B cell (primary cell): ENCODE data around the gene GLRA1. TPM values are rescaled to one million over a fixed set of nuclear protein-coding genes. Genes with fewer than 3 reads are reported as not detected.

Experiments
- ATAC-seq: fragments of 200-7000 bp; cut with Tn5 transposase; one replicate; pipeline ENCODE4 v1.10.0; 2021; ENCODE audit warnings: low read depth, mild to moderate bottlenecking, moderate number of reproducible peaks, moderate library complexity
- CTCF ChIA-PET: fragments of 350-600 bp; sonication (Branson Sonifier 250); formaldehyde crosslinking; loops from one replicate; lab custom pipeline; 2021; ENCODE audit warnings: antibody characterized with exemption, inconsistent platforms; lab: Charles Lee
- POLR2A ChIA-PET: fragments of 350-600 bp; sonication (Branson Sonifier 250); formaldehyde crosslinking; loops from one replicate; lab custom pipeline; 2021; ENCODE audit warnings: antibody characterized with exemption; lab: Charles Lee
- DNase-seq: peaks from one replicate; pipeline ENCODE4 v3.0.0; 2013
- H2AFZ ChIP-seq: 2 replicates; pipeline ENCODE4 v1.6.1; 2012; ENCODE audit warnings: mild to moderate bottlenecking, low read depth, low read length; ENCODE audit not compliant: insufficient read depth, poor library complexity, severe bottlenecking
- H3K27ac ChIP-seq, 2 donors: 1 replicate in 1 of 2; 2 replicates in 1 of 2; pipeline ENCODE4 v1.5.1; 2012 to 2013; ENCODE audit warnings: low read length in 2 of 2, mild to moderate bottlenecking in 2 of 2, moderate library complexity in 1 of 2
- H3K27me3 ChIP-seq, 4 experiments: fragments of 200-600 bp in 1 of 4; sonication (generic) in 1 of 4; replicated peaks in 1 of 4; 1 replicate in 2 of 4; 2 replicates in 2 of 4; pipeline versions ENCODE4 v1.6.1 to v1.7.0; 2013 to 2016; ENCODE audit warnings: low read length in 3 of 4, mild to moderate bottlenecking in 2 of 4, mixed read lengths in 1 of 4, moderate library complexity in 1 of 4; ENCODE audit not compliant: insufficient read depth in 4 of 4, control insufficient read depth in 3 of 4; ENCODE audit errors: control extremely low read depth in 1 of 4
- H3K36me3 ChIP-seq, 2 experiments: replicated peaks in 1 of 2; 1 replicate in 1 of 2; 2 replicates in 1 of 2; pipeline versions ENCODE4 v1.6.1 to v1.7.1; 2013; ENCODE audit warnings: low read length in 1 of 2; ENCODE audit not compliant: insufficient read depth in 2 of 2, control insufficient read depth in 1 of 2; ENCODE audit errors: control extremely low read depth in 1 of 2, extremely low read depth in 1 of 2
- H3K4me1 ChIP-seq, 2 donors: fragments of 200-600 bp in 1 of 2; sonication (generic) in 1 of 2; 1 replicate in 1 of 2; 2 replicates in 1 of 2; pipeline versions ENCODE4 v1.5.1 to v1.6.1; 2013 to 2017; ENCODE audit warnings: low read length in 2 of 2; ENCODE audit not compliant: control insufficient read depth in 2 of 2, insufficient read depth in 2 of 2
- H3K4me2 ChIP-seq: replicated peaks from 2 replicates; pipeline ENCODE3; 2012; ENCODE audit warnings: mild to moderate bottlenecking, low read depth, low read length; ENCODE audit not compliant: poor library complexity, severe bottlenecking
- H3K4me3 ChIP-seq, 5 experiments: fragments of 200-600 bp in 1 of 5; sonication (generic) in 1 of 5; 1 replicate in 3 of 5; 2 replicates in 2 of 5; pipeline versions ENCODE4 v1.5.1 to v1.7.0; 2011 to 2016; ENCODE audit warnings: low read length in 4 of 5, mild to moderate bottlenecking in 4 of 5, low read depth in 2 of 5, control low read depth in 1 of 5, moderate library complexity in 1 of 5; ENCODE audit not compliant: insufficient read depth in 1 of 5; ENCODE audit errors: control extremely low read depth in 1 of 5, extremely low read depth in 1 of 5
- H3K79me2 ChIP-seq: fragments of 200-600 bp; sonication (generic); one replicate; pipeline ENCODE4 v1.6.0; 2016; ENCODE audit warnings: low read length; ENCODE audit not compliant: control insufficient read depth, insufficient read depth
- H3K9ac ChIP-seq: fragments of 200-600 bp; sonication (generic); 2 replicates; pipeline ENCODE4 v1.6.1; 2017; ENCODE audit warnings: mild to moderate bottlenecking, low read length, moderate library complexity
- H3K9me3 ChIP-seq, 3 donors: one replicate each; pipeline versions ENCODE4 v1.6.1 to v1.7.1; 2013; ENCODE audit warnings: low read length in 2 of 3; ENCODE audit not compliant: control insufficient read depth in 2 of 3, insufficient read depth in 1 of 3; ENCODE audit errors: control extremely low read depth in 1 of 3
- H4K20me1 ChIP-seq: 2 replicates; pipeline ENCODE4 v1.6.0; 2012; ENCODE audit warnings: mild to moderate bottlenecking, low read length; ENCODE audit not compliant: insufficient read depth, control insufficient read depth, poor library complexity, severe bottlenecking
- H3K27ac Mint-ChIP-seq: one replicate; pipeline ENCODE4 v1.8.0; 2021; ENCODE audit warnings: mixed read lengths
- H3K27me3 Mint-ChIP-seq: one replicate; pipeline ENCODE4 v1.8.0; 2021; ENCODE audit warnings: mixed read lengths
- H3K4me1 Mint-ChIP-seq: one replicate; pipeline ENCODE4 v1.8.0; 2021; ENCODE audit warnings: mixed read lengths
- H3K4me3 Mint-ChIP-seq: one replicate; pipeline ENCODE4 v1.8.0; 2021; ENCODE audit warnings: mixed read lengths
- H3K9me3 Mint-ChIP-seq: one replicate; pipeline ENCODE4 v1.8.0; 2022; ENCODE audit warnings: mixed read lengths; ENCODE audit not compliant: insufficient read depth
- EZH2 ChIP-seq: IDR thresholded peaks from 2 replicates; pipeline ENCODE4 v1.6.1; 2012; ENCODE audit warnings: borderline replicate concordance, low read depth, mild to moderate bottlenecking, moderate library complexity, low read length; ENCODE audit not compliant: insufficient read depth, poor library complexity, severe bottlenecking
- WGBS: methylation state at CpG from one replicate; pipeline ENCODE4 v1.1.5; 2013; ENCODE audit warnings: missing lambda C conversion rate; ENCODE audit not compliant: insufficient coverage; 5-methylcytosine and 5-hydroxymethylcytosine counted together
- intact Hi-C: fragments of 100-400 bp; cut with micrococcal nuclease; formaldehyde crosslinking; loops from one replicate; pipeline ENCODE4 v1.10.0; 2022
- polyA plus RNA-seq: library from polyadenylated mRNA; depleted of rRNA; stranded (reverse); fragments of >200 nt; gene quantifications from 2 replicates; pipeline ENCODE4 v1.2.3, GENCODE V29; 2012
- total RNA-seq, 2 donors: library from RNA; stranded (reverse); fragments of 120-200 nt in 1 of 2; gene quantifications; 1 replicate in 1 of 2; 2 replicates in 1 of 2; pipeline versions ENCODE4 v1.2.3 to v1.2.4, GENCODE V29; 2013 to 2022
- TF ChIP-seq, protein P1 (sequence below): fragments of 200-600 bp; IDR thresholded peaks from one replicate; pipeline ENCODE4 v1.8.0; 2022; ENCODE audit warnings: antibody characterized with exemption, mild to moderate bottlenecking

Gene GLRA1
- total and polyA plus RNA-seq, 2 donors (not counting 1 experiment from before 2014, with no cell fraction given), result not detected

DNA sequence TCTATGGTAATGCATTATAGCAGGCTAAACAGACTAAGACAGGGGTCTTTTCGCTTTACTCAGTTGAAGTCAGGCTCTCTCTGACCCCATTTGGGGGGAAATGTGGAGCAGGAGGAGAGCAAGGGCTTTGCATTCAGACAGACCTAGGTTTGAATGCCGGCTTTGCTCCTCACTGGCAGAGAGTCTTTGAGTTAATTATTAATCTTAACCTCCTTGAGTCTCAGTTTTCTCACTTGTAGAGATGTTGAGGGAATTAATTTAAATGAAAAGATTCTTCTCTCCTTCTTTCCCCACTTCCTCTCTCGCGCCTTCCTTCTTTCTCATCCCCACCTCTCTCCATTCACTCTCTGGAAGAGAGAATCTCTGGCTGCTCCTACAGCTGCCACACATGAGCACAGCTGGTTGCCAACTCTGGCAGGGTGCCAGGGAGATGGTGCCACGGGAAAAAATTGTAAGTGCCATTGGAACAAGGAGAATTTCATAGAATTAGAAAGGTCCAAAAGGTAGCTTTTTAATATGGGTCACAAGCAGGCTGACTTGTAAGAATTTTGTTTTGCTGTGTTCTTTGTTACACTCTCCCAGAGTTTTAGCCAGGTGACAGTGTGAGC lies 25.2 kb upstream of the GLRA1 start:
- intact Hi-C loops, result no loop called here
- Histone ChIP-seq H3K4me2 (no peak overlapping the region), H3K79me2 (no peaks in the 10 kb centered on the region), H3K4me1 (no peaks in the 10 kb centered on the region), H3K9ac (no peak overlapping the region), H3K36me3 (no peaks in the 10 kb centered on the region), H3K4me3 (no peak overlapping the region), H3K9me3 (no peaks in the 10 kb centered on the region), H3K27me3 (peaks cover 0 to 12% (median 0%) of the 10 kb centered on the region in 4 experiments), H4K20me1 (no peaks in the 10 kb centered on the region), H3K27ac (no peak overlapping the region), H2AFZ (no peak overlapping the region)
- H3K27ac Mint-ChIP-seq, result no peak overlapping the region
- no peaks in the 10 kb centered on the region for H3K9me3 Mint-ChIP-seq
- H3K4me3 Mint-ChIP-seq, result no peak overlapping the region
- peaks cover 33% of the 10 kb centered on the region for H3K27me3 Mint-ChIP-seq
- ChIA-PET POLR2A (no interaction called here), CTCF (interaction anchor here (1.1 kb wide), 1 partner anchor 10 kb away, joined by 3 read pairs; no protein-coding TSS in a partner anchor)
- TF ChIP-seq, protein P1, sequence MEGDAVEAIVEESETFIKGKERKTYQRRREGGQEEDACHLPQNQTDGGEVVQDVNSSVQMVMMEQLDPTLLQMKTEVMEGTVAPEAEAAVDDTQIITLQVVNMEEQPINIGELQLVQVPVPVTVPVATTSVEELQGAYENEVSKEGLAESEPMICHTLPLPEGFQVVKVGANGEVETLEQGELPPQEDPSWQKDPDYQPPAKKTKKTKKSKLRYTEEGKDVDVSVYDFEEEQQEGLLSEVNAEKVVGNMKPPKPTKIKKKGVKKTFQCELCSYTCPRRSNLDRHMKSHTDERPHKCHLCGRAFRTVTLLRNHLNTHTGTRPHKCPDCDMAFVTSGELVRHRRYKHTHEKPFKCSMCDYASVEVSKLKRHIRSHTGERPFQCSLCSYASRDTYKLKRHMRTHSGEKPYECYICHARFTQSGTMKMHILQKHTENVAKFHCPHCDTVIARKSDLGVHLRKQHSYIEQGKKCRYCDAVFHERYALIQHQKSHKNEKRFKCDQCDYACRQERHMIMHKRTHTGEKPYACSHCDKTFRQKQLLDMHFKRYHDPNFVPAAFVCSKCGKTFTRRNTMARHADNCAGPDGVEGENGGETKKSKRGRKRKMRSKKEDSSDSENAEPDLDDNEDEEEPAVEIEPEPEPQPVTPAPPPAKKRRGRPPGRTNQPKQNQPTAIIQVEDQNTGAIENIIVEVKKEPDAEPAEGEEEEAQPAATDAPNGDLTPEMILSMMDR, result no peak
- no peak for TF ChIP-seq EZH2
- WGBS, result 60% methylated on average over 2 of the region's 5 CpGs
- DNase-seq (no peak), ATAC-seq (no peak)
- H3K4me1 Mint-ChIP-seq, result peaks cover 2% of the 10 kb centered on the region

DNA sequence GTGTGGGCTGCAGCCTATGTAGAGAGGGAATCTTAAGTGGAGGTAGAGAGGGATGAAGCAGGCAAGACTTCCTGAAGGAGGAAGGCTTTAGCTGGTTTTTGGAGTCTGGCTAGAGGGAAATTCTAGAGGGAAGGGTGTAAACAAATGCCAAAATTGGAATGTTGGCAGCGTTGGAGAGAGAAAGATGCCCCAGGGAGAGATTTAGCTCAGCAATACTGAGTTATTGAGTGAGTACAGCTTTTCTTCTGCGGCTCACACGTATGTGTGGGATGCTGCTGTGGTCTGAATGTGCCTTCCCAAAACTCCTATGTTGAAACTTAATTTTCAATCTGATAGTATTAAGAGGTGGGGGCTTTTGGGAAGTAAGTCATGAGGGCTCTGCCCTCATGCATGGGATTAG lies 24.5 kb upstream of the GLRA1 start:
- Mint-ChIP-seq H3K27me3 (peaks cover 36% of the 10 kb centered on the region), H3K4me3 (no peak overlapping the region), H3K27ac (no peak overlapping the region), H3K4me1 (peaks cover 2% of the 10 kb centered on the region), H3K9me3 (no peaks in the 10 kb centered on the region)
- H3K9ac ChIP-seq, result no peak overlapping the region
- no peak overlapping the region for H3K4me3 ChIP-seq
- ChIA-PET CTCF (no interaction called here), POLR2A (no interaction called here)
- H3K9me3 ChIP-seq, result no peaks in the 10 kb centered on the region
- DNase-seq (no peak), ATAC-seq (no peak)
- WGBS, result 67% methylated on average over 1 of the region's 3 CpGs
- H4K20me1 ChIP-seq, result no peaks in the 10 kb centered on the region
- H3K27me3 ChIP-seq, result peaks cover 0 to 12% (median 0%) of the 10 kb centered on the region in 4 experiments
- H2AFZ ChIP-seq, result no peak overlapping the region
- TF ChIP-seq EZH2, result no peak
- TF ChIP-seq, protein P1, result no peak
- no peaks in the 10 kb centered on the region for H3K36me3 ChIP-seq
- H3K27ac ChIP-seq, result no peak overlapping the region
- no peak overlapping the region for H3K4me2 ChIP-seq
- H3K4me1 ChIP-seq, result no peaks in the 10 kb centered on the region
- no peaks in the 10 kb centered on the region for H3K79me2 ChIP-seq
- intact Hi-C loops, result no loop called here
